NCI-H146 treated with DMSO at 0.1 percent for 48 hours (cell line): ENCODE measurements around the gene CRIP1.
A peak's percentile ranks its signal among the peaks of the same experiment; 100 is the strongest.

ENCODE experiments used
- DNase-seq: peaks from one replicate; lab custom pipeline; 2025; ENCODE audit not compliant: unreplicated experiment; lab: John Stamatoyannopoulos, UW

Gene CRIP1

GRCh38 chr14:105486163-105486973 lies at the start of gene CRIP1:
Gene CRIP1, plus strand, starts transcription at chr14:105486886. Its CDS starts 374 bp downstream, at chr14:105487260.
- DNase-seq: no peak

GRCh38 chr14:105436891-105437722 lies 49.6 kb upstream of the CRIP1 start:
- peak; percentile 58 for DNase-seq

GRCh38 chr14:105437723-105438500 lies 48.8 kb upstream of the CRIP1 start:
- DNase-seq: no peak

- DNase-seq: no peak
Measured at GRCh38 chr14:105439179-105439578, 47.5 kb upstream of the CRIP1 start.

GRCh38 chr14:105439710-105440553 lies 46.8 kb upstream of the CRIP1 start:
- DNase-seq: no peak

- DNase-seq: no peak
Measured at GRCh38 chr14:105440554-105440900, 46.2 kb upstream of the CRIP1 start.

- no peak for DNase-seq
Measured at GRCh38 chr14:105440992-105441391, 45.7 kb upstream of the CRIP1 start.

GRCh38 chr14:105442125-105442524 lies 44.6 kb upstream of the CRIP1 start:
- DNase-seq: no peak

GRCh38 chr14:105442834-105443233 lies 43.9 kb upstream of the CRIP1 start:
- no peak for DNase-seq

GRCh38 chr14:105444859-105445258 lies 41.8 kb upstream of the CRIP1 start:
- no peak for DNase-seq

GRCh38 chr14:105445290-105445689 lies 41.4 kb upstream of the CRIP1 start:
- no peak for DNase-seq

GRCh38 chr14:105445901-105446845 lies 40.5 kb upstream of the CRIP1 start:
- no peak for DNase-seq

- no peak for DNase-seq
Measured at GRCh38 chr14:105446971-105447370, 39.7 kb upstream of the CRIP1 start.

GRCh38 chr14:105447651-105448640 lies 38.7 kb upstream of the CRIP1 start:
- peak; percentile 51 for DNase-seq

- no peak for DNase-seq
Measured at GRCh38 chr14:105448706-105449111, 38.0 kb upstream of the CRIP1 start.

GRCh38 chr14:105449276-105450122 lies 37.2 kb upstream of the CRIP1 start:
- no peak for DNase-seq

GRCh38 chr14:105450123-105450505 lies 36.6 kb upstream of the CRIP1 start:
- DNase-seq: no peak
